Measurements from ENCODE around the gene RIC8B. TPM values are rescaled to one million over a fixed set of nuclear protein-coding genes. Genes with fewer than 3 reads are reported as not detected.
A peak's percentile ranks its signal among the peaks of the same experiment; 100 is the strongest.

Gene RIC8B
- total RNA-seq, 1 experiment from 2014 or later, result 29.0 TPM

GRCh38 chr12:106907411-106907810, 132.9 kb downstream of the RIC8B start:
- no peak overlapping the region for H2BK20ac ChIP-seq (ENCODE audit: low read depth, low read length, poor library complexity, severe bottlenecking)
- H4K8ac ChIP-seq (replicated peaks; ENCODE audit: insufficient read length, low read depth, low read length), result no peak overlapping the region
- no peaks in the 10 kb centered on the region for H4K20me1 ChIP-seq (ENCODE audit: control insufficient read depth, insufficient read depth, insufficient read length)
- no peak overlapping the region for H3K56ac ChIP-seq (ENCODE audit: insufficient read length, low read depth, low read length)
- no peaks in the 10 kb centered on the region for H3K79me1 ChIP-seq (ENCODE audit: insufficient read depth, low read depth, low read length, poor library complexity, severe bottlenecking)
- Mint-ChIP-seq H3K9me3 (no peaks in the 10 kb centered on the region; a peak in 1 of 5 replicates), H3K4me1 (peaks cover 8 to 10% of the 10 kb centered on the region in 2 experiments), H3K27me3 (ENCODE audit: low read depth) (peaks cover 28% of the 10 kb centered on the region), H3K27ac (no peak overlapping the region), H3K4me3 (no peak overlapping the region), H3K36me3 (ENCODE audit: insufficient read depth in 1 of 3, low read depth in 3 of 3) (no peaks in the 10 kb centered on the region)
- no peaks in the 10 kb centered on the region for H3K4me1 ChIP-seq (ENCODE audit: insufficient read depth, low read length)
- H3K79me2 ChIP-seq (ENCODE audit: insufficient read depth, low read length), result no peaks in the 10 kb centered on the region
- H3K27ac ChIP-seq (ENCODE audit: insufficient read length, low read depth, low read length), result no peak overlapping the region
- no peak overlapping the region for H3K4me2 ChIP-seq (ENCODE audit: insufficient read depth, insufficient read length, low read length)
- H3K23me2 ChIP-seq (ENCODE audit: insufficient read length, low read depth, low read length, poor library complexity, severe bottlenecking), result peaks cover 4% of the 10 kb centered on the region
- no peak overlapping the region for H3K18ac ChIP-seq (ENCODE audit: insufficient read length, low read depth, low read length)
- WGBS (ENCODE audit: extremely low coverage, insufficient read length, low lambda C conversion rate), result no CpG with 5 or more reads among the region's 5 CpGs
- H2BK15ac ChIP-seq (ENCODE audit: low read depth, low read length), result no peak overlapping the region
- H3K9ac ChIP-seq (ENCODE audit: extremely low read depth, insufficient read length, low read length), result no peak overlapping the region
- no peak overlapping the region for H2AFZ ChIP-seq (ENCODE audit: low read length)
- H3K9me3 ChIP-seq (ENCODE audit: control insufficient read depth, low read depth, low read length), result no peaks in the 10 kb centered on the region
- H4K5ac ChIP-seq (ENCODE audit: insufficient read length, low read depth, low read length), result no peak overlapping the region
- no peak for DNase-seq
- H2BK120ac ChIP-seq (ENCODE audit: low read depth, low read length, poor library complexity, severe bottlenecking), result no peak overlapping the region
- H3K23ac ChIP-seq (ENCODE audit: insufficient read length, low read depth, low read length), result no peak overlapping the region
- no peak overlapping the region for H3K14ac ChIP-seq (ENCODE audit: insufficient read depth, low read length)
- no peaks in the 10 kb centered on the region; the same call in 1 of the 2 replicates for H3K27me3 ChIP-seq (ENCODE audit: insufficient read depth, low read length)
- H3K4ac ChIP-seq (ENCODE audit: low read depth, low read length), result no peak overlapping the region
- no peak overlapping the region for H4K91ac ChIP-seq (ENCODE audit: insufficient read length, low read depth, low read length)
- H2BK12ac ChIP-seq (ENCODE audit: insufficient read length, low read depth, low read length), result no peak overlapping the region
- no peak overlapping the region for H2BK5ac ChIP-seq (ENCODE audit: insufficient read length, low read length)
- peak; percentile 37; the same call in 2 of the 3 replicates for TF ChIP-seq CTCF (conservative IDR thresholded peaks at IDR 0.05)
- H2AK5ac ChIP-seq (ENCODE audit: insufficient read length, low read length), result no peak overlapping the region
- H3T11ph ChIP-seq (ENCODE audit: low read length), result no peak overlapping the region

Data from H9 (cell line).